OCI-LY3 (cell line): ENCODE results near the gene SGCA.

Experiments used
- H2AFZ ChIP-seq: fragments of 200-600, 300-600 bp; shearing (Covaris generic); 2 replicates; pipeline ENCODE4 v1.6.0; 2014; ENCODE audit warnings: antibody characterized with exemption, low read depth, low read length
- H3K27ac ChIP-seq: fragments of 200-600, 300-600 bp; sonication (generic); 2 replicates; pipeline ENCODE4 v1.5.1; 2014; ENCODE audit warnings: mild to moderate bottlenecking, low read length, moderate library complexity, mixed read lengths
- H3K27me3 ChIP-seq: fragments of 200-600, 300-600 bp; sonication (generic); 2 replicates; pipeline ENCODE4 v1.6.1; 2014; ENCODE audit warnings: low read depth, low read length, mixed read lengths
- H3K36me3 ChIP-seq: fragments of 200-600, 300-600 bp; sonication (generic); replicated peaks from 2 replicates; pipeline ENCODE3; 2014; ENCODE audit warnings: low read depth, low read length, mixed read lengths
- H3K4me1 ChIP-seq: fragments of 300-600, 200-600 bp; sonication (generic); 2 replicates; pipeline ENCODE4 v1.6.1; 2014; ENCODE audit warnings: low read length, mixed read lengths
- H3K4me2 ChIP-seq: fragments of 200-600, 300-600 bp; sonication (generic); 2 replicates; pipeline ENCODE4 v1.6.1; 2014; ENCODE audit warnings: low read length, mixed read lengths
- H3K4me3 ChIP-seq: fragments of 300-600, 200-600 bp; sonication (generic); 2 replicates; pipeline ENCODE4 v1.5.1; 2014; ENCODE audit warnings: antibody characterized with exemption, mild to moderate bottlenecking, low read length, moderate library complexity
- H3K79me2 ChIP-seq: fragments of 300-600, 200-600 bp; shearing (Covaris generic); 2 replicates; pipeline ENCODE4 v1.6.1; 2014; ENCODE audit warnings: mild to moderate bottlenecking, low read length, mixed read lengths
- H3K9ac ChIP-seq: fragments of 300-600, 200-600 bp; shearing (Covaris generic); 2 replicates; pipeline ENCODE4 v1.6.0; 2014; ENCODE audit warnings: mild to moderate bottlenecking, low read length, moderate library complexity
- H3K9me3 ChIP-seq: fragments of 200-600, 300-600 bp; shearing (Covaris generic); 2 replicates; pipeline ENCODE4 v1.6.1; 2014; ENCODE audit warnings: low read length, mixed read lengths; ENCODE audit not compliant: insufficient read depth
- H4K20me1 ChIP-seq: fragments of 200-600, 300-600 bp; sonication (generic); 2 replicates; pipeline ENCODE4 v1.6.1; 2016; ENCODE audit warnings: low read length, mixed read lengths; ENCODE audit not compliant: insufficient read depth
- EZH2phosphoT487 ChIP-seq: fragments of 200-600 bp; shearing (Covaris generic); IDR thresholded peaks from 2 replicates; pipeline ENCODE4 v1.6.1; 2018; ENCODE audit warnings: antibody characterized with exemption, mixed run types, low read depth
- TF ChIP-seq, protein P1 (sequence below): fragments of 200-600, 300-600 bp; sonication (generic); IDR thresholded peaks from 2 replicates; pipeline ENCODE4 v1.5.1; 2014; ENCODE audit warnings: antibody characterized with exemption, low read length, low read depth

Gene SGCA

DNA sequence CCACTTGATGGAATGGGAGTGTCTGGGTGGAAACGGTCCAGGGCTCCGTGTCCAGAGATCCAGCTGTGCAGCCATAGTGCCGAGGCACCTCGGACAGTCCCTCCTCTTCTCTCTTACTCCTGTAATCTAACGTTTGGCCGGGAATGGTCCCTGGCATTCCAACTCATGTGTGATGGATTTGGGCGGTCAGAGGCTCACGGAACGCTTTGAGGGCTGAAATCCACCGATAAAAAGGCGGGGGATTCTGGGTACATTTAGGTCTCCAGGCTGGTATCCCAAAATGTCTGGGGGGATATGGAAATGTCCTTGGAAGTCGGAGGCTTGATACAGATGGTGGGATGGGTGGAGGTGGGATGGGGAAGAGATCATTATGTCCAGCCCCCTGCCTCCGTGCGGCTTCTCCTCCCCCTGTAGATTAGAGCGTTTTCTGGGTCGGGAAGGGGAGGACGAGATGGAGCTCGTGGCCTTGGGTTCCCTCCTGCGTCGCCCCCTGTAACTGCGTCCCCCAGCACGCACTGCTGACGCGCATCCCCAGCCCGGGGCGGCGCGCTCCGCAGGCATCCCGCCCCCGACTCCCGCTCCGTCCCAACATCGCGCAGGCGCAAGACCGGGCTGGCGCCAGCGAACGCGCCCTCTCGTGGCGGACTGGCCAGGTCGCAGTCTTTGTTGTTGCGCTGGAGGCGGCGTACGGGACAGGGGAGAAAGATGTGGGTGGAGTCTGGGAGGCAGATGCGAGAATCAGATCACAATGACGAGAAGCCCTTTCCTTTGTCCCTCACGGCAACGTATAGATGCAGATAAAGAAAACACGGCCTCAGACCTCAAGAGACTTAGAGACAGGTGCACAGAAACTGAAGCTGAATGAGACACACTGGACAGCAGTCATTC lies 4.5 kb upstream of the SGCA start:
- peaks cover 40% of the 10 kb centered on the region for H3K4me1 ChIP-seq
- H3K9me3 ChIP-seq: no peaks in the 10 kb centered on the region
- no peaks in the 10 kb centered on the region for H3K36me3 ChIP-seq
- H3K4me2 ChIP-seq: peak overlapping the region; percentile 91
- H4K20me1 ChIP-seq: no peaks in the 10 kb centered on the region
- no peaks in the 10 kb centered on the region for H3K27me3 ChIP-seq
- no peaks in the 10 kb centered on the region for H3K79me2 ChIP-seq
- H3K9ac ChIP-seq: peak overlapping the region; percentile 67
- H3K4me3 ChIP-seq: peak overlapping the region; percentile 78
- TF ChIP-seq EZH2phosphoT487: no peak
- TF ChIP-seq, protein P1, sequence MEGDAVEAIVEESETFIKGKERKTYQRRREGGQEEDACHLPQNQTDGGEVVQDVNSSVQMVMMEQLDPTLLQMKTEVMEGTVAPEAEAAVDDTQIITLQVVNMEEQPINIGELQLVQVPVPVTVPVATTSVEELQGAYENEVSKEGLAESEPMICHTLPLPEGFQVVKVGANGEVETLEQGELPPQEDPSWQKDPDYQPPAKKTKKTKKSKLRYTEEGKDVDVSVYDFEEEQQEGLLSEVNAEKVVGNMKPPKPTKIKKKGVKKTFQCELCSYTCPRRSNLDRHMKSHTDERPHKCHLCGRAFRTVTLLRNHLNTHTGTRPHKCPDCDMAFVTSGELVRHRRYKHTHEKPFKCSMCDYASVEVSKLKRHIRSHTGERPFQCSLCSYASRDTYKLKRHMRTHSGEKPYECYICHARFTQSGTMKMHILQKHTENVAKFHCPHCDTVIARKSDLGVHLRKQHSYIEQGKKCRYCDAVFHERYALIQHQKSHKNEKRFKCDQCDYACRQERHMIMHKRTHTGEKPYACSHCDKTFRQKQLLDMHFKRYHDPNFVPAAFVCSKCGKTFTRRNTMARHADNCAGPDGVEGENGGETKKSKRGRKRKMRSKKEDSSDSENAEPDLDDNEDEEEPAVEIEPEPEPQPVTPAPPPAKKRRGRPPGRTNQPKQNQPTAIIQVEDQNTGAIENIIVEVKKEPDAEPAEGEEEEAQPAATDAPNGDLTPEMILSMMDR: peak; percentile 86
- no peak overlapping the region for H3K27ac ChIP-seq
- peak overlapping the region; percentile 16; the same call in 1 of the 2 replicates for H2AFZ ChIP-seq

DNA sequence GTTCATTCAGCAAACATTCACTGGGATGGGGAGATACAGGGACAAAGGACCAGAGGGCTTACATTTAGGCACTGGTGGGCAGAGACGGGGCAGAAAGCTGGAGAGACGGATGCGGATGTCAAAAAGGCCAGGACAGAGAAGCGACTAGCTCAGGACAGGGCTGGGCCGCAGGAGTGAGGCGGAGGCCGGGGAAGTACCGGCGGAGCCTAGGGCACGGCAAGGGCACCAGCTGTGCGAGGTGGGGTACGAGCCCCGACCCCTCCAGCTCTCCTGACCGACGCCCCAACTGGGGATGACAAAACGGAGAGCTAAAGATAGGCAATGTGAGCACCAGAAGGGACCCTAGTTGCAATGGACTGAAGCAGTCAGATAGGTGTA lies 3.9 kb upstream of the SGCA start:
- H3K27me3 ChIP-seq: no peaks in the 10 kb centered on the region
- peaks cover 40% of the 10 kb centered on the region for H3K4me1 ChIP-seq
- peak overlapping the region; percentile 34 for H3K9ac ChIP-seq
- H3K27ac ChIP-seq: no peak overlapping the region
- H3K9me3 ChIP-seq: no peaks in the 10 kb centered on the region
- no peaks in the 10 kb centered on the region for H4K20me1 ChIP-seq
- no peaks in the 10 kb centered on the region for H3K79me2 ChIP-seq
- no peaks in the 10 kb centered on the region for H3K36me3 ChIP-seq
- TF ChIP-seq, protein P1: no peak
- no peak for TF ChIP-seq EZH2phosphoT487
- H2AFZ ChIP-seq: peak overlapping the region; percentile 16; the same call in 1 of the 2 replicates
- H3K4me3 ChIP-seq: peak overlapping the region; percentile 78
- H3K4me2 ChIP-seq: peak overlapping the region; percentile 91

DNA sequence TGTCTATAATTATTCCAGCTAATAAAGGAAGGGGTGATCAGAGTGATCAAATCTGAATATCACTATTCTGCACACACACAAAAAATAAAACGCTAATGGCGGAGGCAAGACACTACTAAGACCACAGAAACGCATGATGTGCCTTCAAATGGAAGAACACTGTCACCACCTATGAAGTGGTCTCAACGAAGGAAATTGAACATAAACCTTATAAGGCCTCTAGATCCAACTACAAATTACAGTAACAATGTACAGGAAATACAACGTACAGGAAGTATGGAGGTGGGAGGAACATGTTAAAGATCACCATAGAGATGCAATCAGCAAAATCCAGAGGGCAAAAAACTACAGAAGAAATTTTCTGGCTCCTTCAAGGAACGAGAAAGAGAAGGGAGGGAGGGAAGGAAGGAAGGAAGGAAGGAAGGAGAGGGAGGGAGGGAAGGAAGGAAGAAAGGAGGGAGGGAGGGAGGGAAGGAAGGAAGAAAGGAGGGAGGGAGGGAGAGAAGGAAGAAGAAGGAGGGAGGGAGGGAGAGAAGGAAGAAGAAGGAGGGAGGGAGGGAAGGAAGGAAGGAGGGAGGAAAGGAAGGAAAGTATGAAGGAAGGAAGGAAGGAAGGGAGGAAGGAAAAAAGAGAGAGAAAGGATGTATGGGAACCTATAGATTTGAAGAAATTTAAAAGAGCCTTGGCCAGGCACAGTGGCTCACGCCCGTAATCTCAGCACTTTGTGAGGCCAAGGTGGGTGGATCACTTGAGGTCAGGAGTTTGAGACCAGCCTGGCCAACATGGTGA lies 3.1 kb upstream of the SGCA start:
- Histone ChIP-seq H3K4me2 (peak overlapping the region; percentile 89; the same call in 1 of the 2 replicates), H3K79me2 (no peaks in the 10 kb centered on the region), H3K9me3 (no peaks in the 10 kb centered on the region), H3K36me3 (no peaks in the 10 kb centered on the region), H3K27ac (no peak overlapping the region), H3K4me1 (peaks cover 40% of the 10 kb centered on the region), H3K27me3 (no peaks in the 10 kb centered on the region), H2AFZ (no peak overlapping the region), H3K9ac (no peak overlapping the region), H4K20me1 (no peaks in the 10 kb centered on the region), H3K4me3 (no peak overlapping the region)
- TF ChIP-seq, protein P1: no peak
